NCI-H2081 treated with DMSO at 0.1 percent for 48 hours (cell line): ENCODE results near the gene RNF4.
"Not testable (repeated sequence)": the region's sequence is repeated elsewhere in the genome, so short reads cannot be mapped to it uniquely, and the experiment has no call there.

Experiments
- DNase-seq: peaks from one replicate; lab custom pipeline; 2025; lab: John Stamatoyannopoulos, UW

RNF4 gene

GRCh38 chr4:2458546-2459491 lies 10.1 kb upstream of the RNF4 start:
- DNase-seq = no peak

GRCh38 chr4:2459589-2460349 lies 9.1 kb upstream of the RNF4 start:
- DNase-seq = no peak

GRCh38 chr4:2461246-2461960 lies 7.5 kb upstream of the RNF4 start:
- DNase-seq = no peak

GRCh38 chr4:2462218-2462991 lies 6.5 kb upstream of the RNF4 start:
- no peak for DNase-seq

GRCh38 chr4:2462992-2463762 lies 5.7 kb upstream of the RNF4 start:
- no peak for DNase-seq

- DNase-seq = no peak
These were observed 3.9 kb upstream of the RNF4 start for GRCh38 chr4:2465032-2465431.

- not testable (repeated sequence) for DNase-seq
These were observed 3.4 kb upstream of the RNF4 start for GRCh38 chr4:2465544-2465943.

GRCh38 chr4:2469192-2469984 lies 482 bp downstream of the RNF4 start:
- DNase-seq = no peak

GRCh38 chr4:2470791-2471190 lies 1.9 kb downstream of the RNF4 start:
- no peak for DNase-seq

GRCh38 chr4:2472187-2472586 lies 3.3 kb downstream of the RNF4 start:
- DNase-seq = no peak

- no peak for DNase-seq
These were observed 9.3 kb downstream of the RNF4 start for GRCh38 chr4:2478229-2478628.

- no peak for DNase-seq
These were observed 11.7 kb downstream of the RNF4 start for GRCh38 chr4:2480649-2481048.

- DNase-seq = no peak
These were observed 13.3 kb downstream of the RNF4 start for GRCh38 chr4:2482192-2482591.

- DNase-seq = peak; percentile 20
These were observed 13.8 kb downstream of the RNF4 start for GRCh38 chr4:2482693-2483092.

GRCh38 chr4:2483237-2483636 lies 14.3 kb downstream of the RNF4 start:
- DNase-seq = no peak

- no peak for DNase-seq
These were observed 15.3 kb downstream of the RNF4 start for GRCh38 chr4:2484185-2484584.

- no peak for DNase-seq
These were observed 16.1 kb downstream of the RNF4 start for GRCh38 chr4:2484993-2485392.

- DNase-seq = no peak
These were observed 17.1 kb downstream of the RNF4 start for GRCh38 chr4:2485956-2486355.

GRCh38 chr4:2486981-2487380 lies 18.1 kb downstream of the RNF4 start:
- no peak for DNase-seq

GRCh38 chr4:2487632-2488031 lies 18.7 kb downstream of the RNF4 start:
- no peak for DNase-seq
